SK-N-MC (cell line): ENCODE data around the gene SCIN.

Experiments
- EZH2 ChIP-seq: fragments of 200-600 bp; sonication (generic); IDR thresholded peaks from one replicate; pipeline ENCODE4 v1.6.1; 2017; ENCODE audit warnings: antibody characterized with exemption
- POLR2AphosphoS5 ChIP-seq: IDR thresholded peaks from 2 replicates; pipeline ENCODE4 v1.6.1; 2012; ENCODE audit warnings: mild to moderate bottlenecking, low read depth, low read length, borderline replicate concordance

- TF ChIP-seq EZH2 (no peak), POLR2AphosphoS5 (no peak)
Observed at GRCh38 chr7:12695965-12696364, 125.4 kb downstream of the SCIN start.
